H1 (cell line): ENCODE results near the gene POLR2L. TPM values are rescaled to one million over a fixed set of nuclear protein-coding genes. Genes with fewer than 3 reads are reported as not detected.
A peak's percentile ranks its signal among the peaks of the same experiment; 100 is the strongest.

Experiments
- CTCF ChIA-PET: fragments of 300-600 bp; sonication (Branson Sonifier 250); formaldehyde crosslinking; loops from one replicate; lab custom pipeline; 2021; ENCODE audit not compliant: partially characterized antibody; lab: Charles Lee
- POLR2A ChIA-PET: fragments of 300-600 bp; sonication (Branson Sonifier 250); formaldehyde crosslinking; loops from one replicate; lab custom pipeline; 2021; ENCODE audit warnings: inconsistent platforms; ENCODE audit not compliant: partially characterized antibody; lab: Charles Lee
- DNase-seq, 2 experiments: peaks; one replicate each; pipeline versions ENCODE4 v3.0.0 to v3.0.0-alpha.2; 2010 to 2022; ENCODE audit warnings: low spot score in 2 of 2, low read depth in 1 of 2, mixed read lengths in 1 of 2
- FAIRE-seq: peaks from 2 replicates; lab custom pipeline; 2011; peaks lifted over from hg19 to GRCh38; lab: Jason Lieb, UNC
- H2AFZ ChIP-seq: 2 replicates; pipeline ENCODE4 v1.8.1; 2012; ENCODE audit warnings: low read length, inconsistent platforms
- H2AK5ac ChIP-seq: 2 replicates; pipeline ENCODE4 v1.6.1; 2013; ENCODE audit warnings: low read depth, low read length
- H2BK120ac ChIP-seq: replicated peaks from 2 replicates; pipeline ENCODE3; 2013; ENCODE audit warnings: low read depth, low read length, inconsistent platforms
- H2BK12ac ChIP-seq: 2 replicates; pipeline ENCODE4 v1.6.1; 2013; ENCODE audit warnings: low read depth, low read length
- H2BK15ac ChIP-seq: 2 replicates; pipeline ENCODE4 v1.6.1; 2013; ENCODE audit warnings: low read length
- H2BK20ac ChIP-seq: 2 replicates; pipeline ENCODE4 v1.6.1; 2013; ENCODE audit warnings: low read length
- H2BK5ac ChIP-seq: 2 replicates; pipeline ENCODE4 v1.6.1; 2013; ENCODE audit warnings: low read depth, low read length
- H3K14ac ChIP-seq: 2 replicates; pipeline ENCODE4 v1.6.1; 2013; ENCODE audit warnings: inconsistent platforms; ENCODE audit not compliant: insufficient read length
- H3K18ac ChIP-seq: 2 replicates; pipeline ENCODE4 v1.6.1; 2013; ENCODE audit warnings: low read length; ENCODE audit errors: extremely low read depth
- H3K23ac ChIP-seq: 2 replicates; pipeline ENCODE4 v1.6.1; 2013; ENCODE audit warnings: inconsistent platforms; ENCODE audit not compliant: insufficient read length
- H3K23me2 ChIP-seq: 2 replicates; pipeline ENCODE4 v1.6.1; 2013; ENCODE audit warnings: low read depth, low read length
- H3K27ac ChIP-seq: 2 replicates; pipeline ENCODE4 v1.6.1; 2011; ENCODE audit warnings: low read depth, low read length, inconsistent platforms
- H3K27me3 ChIP-seq, 4 experiments: replicated peaks in 1 of 4; 1 replicate in 1 of 4; 2 replicates in 3 of 4; pipeline versions ENCODE4 v1.6.1 to v1.8.1; 2011 to 2013; ENCODE audit warnings: low read length in 3 of 4, mild to moderate bottlenecking in 3 of 4, inconsistent platforms in 2 of 4, mixed read lengths in 2 of 4, moderate library complexity in 1 of 4; ENCODE audit not compliant: control insufficient read depth in 3 of 4, insufficient read depth in 3 of 4; ENCODE audit errors: extremely low read depth in 1 of 4
- H3K36me3 ChIP-seq, 4 experiments: 2 replicates each; pipeline versions ENCODE4 v1.6.1 to v1.8.1; 2011 to 2013; ENCODE audit warnings: mild to moderate bottlenecking in 4 of 4, low read length in 3 of 4, moderate library complexity in 2 of 4, control low read depth in 1 of 4, inconsistent platforms in 1 of 4; ENCODE audit not compliant: insufficient read depth in 4 of 4, control insufficient read depth in 2 of 4
- H3K4ac ChIP-seq: replicated peaks from 2 replicates; pipeline ENCODE3; 2013; ENCODE audit warnings: low read length, low read depth, mixed read lengths, inconsistent platforms; ENCODE audit not compliant: insufficient read length
- H3K4me1 ChIP-seq, 4 experiments: replicated peaks in 1 of 4; 1 replicate in 1 of 4; 2 replicates in 3 of 4; pipeline versions ENCODE4 v1.6.1 to v1.8.1; 2011 to 2013; ENCODE audit warnings: low read length in 3 of 4, inconsistent platforms in 2 of 4, mixed read lengths in 1 of 4; ENCODE audit not compliant: insufficient read depth in 4 of 4, control insufficient read depth in 3 of 4
- H3K4me2 ChIP-seq, 2 experiments: 2 replicates each; pipeline versions ENCODE4 v1.6.1 to v1.8.1; 2011 to 2013; ENCODE audit warnings: low read depth in 2 of 2, low read length in 2 of 2, control low read depth in 1 of 2, inconsistent platforms in 1 of 2, mild to moderate bottlenecking in 1 of 2; ENCODE audit not compliant: insufficient read depth in 1 of 2
- H3K4me3 ChIP-seq, 4 experiments: fragments of 200-600, 300-600 bp in 1 of 4; sonication (generic), shearing (Covaris generic), sonication (Bioruptor Twin) in 1 of 4; 2 replicates each; pipeline versions ENCODE4 v1.5.1 to v1.8.1; 2011 to 2016; ENCODE audit warnings: low read length in 4 of 4, low read depth in 3 of 4, control low read depth in 2 of 4, inconsistent platforms in 2 of 4, mild to moderate bottlenecking in 2 of 4, mixed read lengths in 1 of 4, moderate library complexity in 1 of 4; ENCODE audit not compliant: insufficient read depth in 2 of 4; ENCODE audit errors: extremely low read depth in 1 of 4
- H3K56ac ChIP-seq: replicated peaks from 2 replicates; pipeline ENCODE3; 2013; ENCODE audit warnings: low read depth, mild to moderate bottlenecking, mixed read lengths, low read length, inconsistent platforms; ENCODE audit not compliant: insufficient read length
- H3K79me1 ChIP-seq: 2 replicates; pipeline ENCODE4 v1.6.1; 2013; ENCODE audit warnings: low read depth, low read length, control low read depth
- H3K79me2 ChIP-seq, 2 experiments: 2 replicates each; pipeline versions ENCODE4 v1.6.1 to v1.8.1; 2012 to 2013; ENCODE audit warnings: low read length in 2 of 2, mild to moderate bottlenecking in 2 of 2, inconsistent platforms in 1 of 2; ENCODE audit not compliant: insufficient read depth in 2 of 2, control insufficient read depth in 1 of 2
- H3K9ac ChIP-seq, 4 experiments: replicated peaks in 1 of 4; 1 replicate in 1 of 4; 2 replicates in 3 of 4; pipeline versions ENCODE4 v1.6.1 to v1.8.1; 2011 to 2013; ENCODE audit warnings: low read depth in 3 of 4, low read length in 3 of 4, control low read depth in 2 of 4, mild to moderate bottlenecking in 2 of 4, moderate library complexity in 2 of 4, inconsistent platforms in 1 of 4; ENCODE audit errors: extremely low read depth in 1 of 4
- H3K9me3 ChIP-seq, 2 experiments: 2 replicates each; pipeline versions ENCODE4 v1.6.1 to v1.8.1; 2012 to 2013; ENCODE audit warnings: mild to moderate bottlenecking in 2 of 2, moderate library complexity in 2 of 2, control low read depth in 1 of 2, inconsistent platforms in 1 of 2, low read depth in 1 of 2, low read length in 1 of 2, mixed read lengths in 1 of 2; ENCODE audit not compliant: insufficient read depth in 2 of 2
- H4K20me1 ChIP-seq, 2 experiments: replicated peaks in 1 of 2; 2 replicates each; pipeline versions ENCODE3 to v1.8.1; 2011 to 2013; ENCODE audit warnings: inconsistent platforms in 2 of 2, low read length in 2 of 2, mild to moderate bottlenecking in 1 of 2; ENCODE audit not compliant: insufficient read depth in 2 of 2, control insufficient read depth in 1 of 2
- H4K5ac ChIP-seq: 2 replicates; pipeline ENCODE4 v1.6.1; 2013; ENCODE audit warnings: low read length, low read depth, mixed read lengths, inconsistent platforms; ENCODE audit not compliant: insufficient read length
- H4K8ac ChIP-seq: 2 replicates; pipeline ENCODE4 v1.8.0; 2013; ENCODE audit warnings: mild to moderate bottlenecking, moderate library complexity, low read length, inconsistent platforms; ENCODE audit not compliant: insufficient read depth; ENCODE audit errors: extremely low read depth
- H4K91ac ChIP-seq: replicated peaks from 2 replicates; pipeline ENCODE3; 2013; ENCODE audit warnings: low read length, mixed read lengths, inconsistent platforms; ENCODE audit not compliant: insufficient read length
- POLR2A ChIP-seq, 2 experiments: IDR thresholded peaks; 1 replicate in 1 of 2; 2 replicates in 1 of 2; pipeline ENCODE4 v1.6.1; 2011; ENCODE audit warnings: low read depth in 2 of 2, low read length in 2 of 2, mild to moderate bottlenecking in 2 of 2; ENCODE audit errors: control extremely low read depth in 1 of 2
- POLR2AphosphoS5 ChIP-seq: IDR thresholded peaks from 2 replicates; pipeline ENCODE4 v1.6.1; 2011; ENCODE audit warnings: low read depth, low read length
- SIRT6 ChIP-seq: IDR thresholded peaks from one replicate; pipeline ENCODE4 v1.7.1; 2012; ENCODE audit warnings: low read length, inconsistent platforms
- WGBS, 2 experiments: shearing (Covaris generic) in 1 of 2; methylation state at CpG; one replicate each; pipeline versions ENCODE4 v1.1.6 to v1.1.7; 2013 to 2015; ENCODE audit warnings: low lambda C conversion rate in 2 of 2, mixed read lengths in 2 of 2, inconsistent platforms in 1 of 2, low coverage in 1 of 2, missing lambda C conversion rate in 1 of 2; ENCODE audit not compliant: insufficient replicate concordance in 2 of 2, insufficient coverage in 1 of 2, insufficient read length in 1 of 2; ENCODE audit errors: extremely low coverage in 1 of 2, missing lambda C conversion rate in 1 of 2; 5-methylcytosine and 5-hydroxymethylcytosine counted together
- polyA plus RNA-seq, 7 experiments: library from polyadenylated mRNA; depleted of rRNA in 3 of 7; stranded (reverse) in 5 of 7; unstranded in 2 of 7; fragments of >200 nt in 5 of 7; fragments of 200-250 nt in 2 of 7; gene quantifications; 1 replicate in 5 of 7; 2 replicates in 1 of 7; 4 replicates in 1 of 7; pipeline versions ENCODE4 v1.2.1 to v1.2.3, GENCODE V29; 2011 to 2013; ENCODE audit warnings: missing spikeins in 2 of 7, mixed read lengths in 2 of 7
- total RNA-seq: library from RNA; stranded (reverse); fragmentation: NEBNext Ultra II Directional; extraction: Animal tissue kit (Norgen Biotek cat#: 25700); gene quantifications from 2 replicates; pipeline ENCODE4 v1.2.1, GENCODE V29; 2021

POLR2L gene
- total and polyA plus RNA-seq, 2 of the 8 experiments (the other 6 are each of a cell fraction or from before 2014, with no cell fraction given), result 140 to 151 TPM

DNA sequence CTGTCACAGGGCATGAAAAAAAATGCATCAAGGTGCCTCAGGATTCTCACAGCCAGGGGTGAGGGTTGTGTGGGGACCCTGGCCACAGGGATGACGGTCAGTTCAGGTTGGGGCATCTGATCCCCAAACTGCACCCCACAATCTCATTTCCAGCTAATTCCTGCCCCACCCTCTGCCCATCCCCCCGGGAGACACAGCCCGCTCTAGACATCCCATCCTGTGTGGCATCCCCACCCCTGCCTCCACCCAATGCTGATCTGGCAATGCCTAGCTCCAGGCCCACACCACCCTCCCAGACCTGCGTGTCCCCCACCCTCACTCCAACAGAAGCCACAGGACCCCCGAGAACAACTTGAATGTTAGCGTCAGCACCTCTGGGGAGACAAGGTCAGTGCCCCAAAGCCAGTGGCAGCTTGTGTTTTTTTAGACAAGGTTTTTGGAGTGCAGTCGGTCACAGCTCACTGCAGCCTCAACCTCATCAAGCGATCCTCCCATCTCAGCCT, 25.6 kb upstream of the POLR2L start:
- Histone ChIP-seq H3K9me3 (no peaks in the 10 kb centered on the region), H3K36me3 (peaks cover 0 to 4% (median 0%) of the 10 kb centered on the region in 4 experiments; a peak in 3 of 8 replicates), H2BK20ac (no peak overlapping the region), H3K14ac (no peak overlapping the region), H3K27ac (no peak overlapping the region), H2BK12ac (no peak overlapping the region), H4K20me1 (peaks cover 13 to 32% of the 10 kb centered on the region in 2 experiments), H3K23ac (no peak overlapping the region), H3K27me3 (no peaks in the 10 kb centered on the region), H3K9ac (no peak overlapping the region), H3K4ac (no peak overlapping the region), H2BK15ac (no peak overlapping the region), H2BK5ac (no peak overlapping the region), H4K8ac (no peak overlapping the region), H3K4me1 (peaks cover 0 to 24% (median 18%) of the 10 kb centered on the region in 4 experiments; a peak in 6 of 7 replicates), H2AFZ (no peak overlapping the region), H3K4me3 (no peak overlapping the region), H3K56ac (no peak overlapping the region), H3K79me2 (no peaks in the 10 kb centered on the region), H2AK5ac (no peak overlapping the region), H3K23me2 (no peaks in the 10 kb centered on the region), H3K18ac (no peak overlapping the region), H3K4me2 (no peak overlapping the region), H4K91ac (no peak overlapping the region), H2BK120ac (no peak overlapping the region), H3K79me1 (no peaks in the 10 kb centered on the region), H4K5ac (no peak overlapping the region)
- CTCF ChIA-PET, result interaction anchor here (0.9 to 6.3 kb wide), 11 partner anchors 9 to 183 kb away, joined by 3 to 35 read pairs (median 4); no protein-coding TSS in a partner anchor
- no peak for DNase-seq
- FAIRE-seq, result no peak
- POLR2A ChIA-PET, result interaction anchor here (0.6 to 4.8 kb wide), 12 partner anchors 8 to 185 kb away, joined by 3 to 24 read pairs (median 4); no protein-coding TSS in a partner anchor
- peak in 1 of 2 experiments; percentile 45; a peak in 1 of 3 replicates for TF ChIP-seq POLR2A (IDR thresholded peaks at IDR 0.05; ENCODE audit: control extremely low read depth in 1 of 2, low read depth in 2 of 2, low read length in 2 of 2)
- TF ChIP-seq SIRT6, result no peak
- peak; percentile 28; the same call in 1 of the 2 replicates for TF ChIP-seq POLR2AphosphoS5
- WGBS, 2 experiments, result 86% methylated on average over 8 of the region's 8 CpGs; no CpG with 5 or more reads in 1 of the 2 experiments
